Activated CD8-positive, alpha-beta memory T cell treated with anti-CD3 and anti-CD28 coated beads for 48 hours (primary cell): Measurements from ENCODE around the gene ANAPC13.

Experiments
- DNase-seq, 3 experiments: peaks; one replicate each; pipeline ENCODE4 v3.0.0-alpha.2; 2020; ENCODE audit warnings: low read depth in 2 of 3, low spot score in 2 of 3

Gene ANAPC13

GRCh38 chr3:134457376-134458074 is 28.3 kb downstream of the ANAPC13 start:
- no peak for DNase-seq

DNA sequence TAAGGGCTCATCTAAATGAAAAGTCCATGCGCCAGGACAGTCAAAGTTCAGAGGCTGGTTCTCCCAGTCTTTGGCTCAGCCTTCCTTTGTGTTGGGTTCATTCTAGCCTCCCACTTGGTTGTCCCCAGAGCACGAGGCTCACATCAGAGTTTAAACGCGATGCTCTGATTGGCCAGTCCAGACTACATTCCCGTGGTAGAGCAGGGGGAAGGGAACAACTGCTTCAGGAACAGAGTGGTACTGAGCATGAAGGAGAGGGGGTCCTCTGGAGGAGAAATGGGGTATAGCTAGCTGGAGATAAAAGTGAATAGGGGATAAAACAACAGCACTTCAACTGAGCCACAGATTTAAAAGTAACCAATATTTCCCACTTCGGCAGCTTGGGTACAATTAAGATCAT is 32.2 kb downstream of the ANAPC13 start:
- no peak for DNase-seq

DNA sequence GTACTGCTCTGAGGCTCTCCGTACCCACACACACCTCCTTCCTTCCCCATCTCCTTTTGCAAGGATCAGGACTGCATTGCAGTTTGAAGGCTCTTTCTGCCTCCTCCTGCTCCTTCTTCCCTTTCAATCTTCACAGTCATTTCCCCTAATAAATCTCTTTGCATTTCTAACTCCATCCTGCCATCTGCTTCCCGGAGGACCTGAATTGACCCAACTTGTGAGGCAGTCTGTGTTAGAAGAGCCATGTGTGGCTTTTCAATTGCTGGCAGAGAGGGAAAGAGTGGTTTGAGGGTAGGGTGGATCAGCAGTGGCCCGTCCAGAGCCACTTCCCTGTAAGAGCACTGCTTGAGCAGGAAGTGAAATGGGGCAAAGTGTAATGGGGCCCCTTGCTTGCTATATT is 35.8 kb downstream of the ANAPC13 start:
- no peak for DNase-seq

- DNase-seq, result no peak
These were observed 36.5 kb downstream of the ANAPC13 start for GRCh38 chr3:134449277-134449676.

GRCh38 chr3:134448664-134449063 is 37.1 kb downstream of the ANAPC13 start:
- DNase-seq, result no peak

- DNase-seq, result no peak
These were observed 38.4 kb downstream of the ANAPC13 start for GRCh38 chr3:134447351-134447750.

GRCh38 chr3:134446800-134447199 is 39.0 kb downstream of the ANAPC13 start:
- DNase-seq, result no peak

GRCh38 chr3:134445636-134446035 is 40.1 kb downstream of the ANAPC13 start:
- DNase-seq, result no peak

DNA sequence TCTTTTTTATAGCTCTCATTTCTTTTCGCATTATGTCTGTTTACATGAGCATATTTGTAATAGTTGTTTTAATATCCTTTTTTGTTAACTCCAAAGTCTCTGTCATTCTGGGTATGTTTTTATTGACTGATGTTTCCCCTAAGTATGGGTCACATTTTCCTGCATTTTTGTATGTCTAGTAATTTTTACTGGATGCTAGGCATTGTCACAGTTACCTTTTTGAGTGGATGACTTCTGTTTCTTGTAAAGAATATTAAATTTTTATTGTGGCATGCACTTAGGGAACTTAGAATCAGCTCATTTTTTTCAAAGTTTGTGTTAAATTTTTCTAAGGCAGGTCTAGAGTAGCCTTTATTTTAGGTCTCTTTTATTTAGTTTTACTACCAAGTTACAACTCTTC is 40.7 kb downstream of the ANAPC13 start:
- DNase-seq, result no peak

DNA sequence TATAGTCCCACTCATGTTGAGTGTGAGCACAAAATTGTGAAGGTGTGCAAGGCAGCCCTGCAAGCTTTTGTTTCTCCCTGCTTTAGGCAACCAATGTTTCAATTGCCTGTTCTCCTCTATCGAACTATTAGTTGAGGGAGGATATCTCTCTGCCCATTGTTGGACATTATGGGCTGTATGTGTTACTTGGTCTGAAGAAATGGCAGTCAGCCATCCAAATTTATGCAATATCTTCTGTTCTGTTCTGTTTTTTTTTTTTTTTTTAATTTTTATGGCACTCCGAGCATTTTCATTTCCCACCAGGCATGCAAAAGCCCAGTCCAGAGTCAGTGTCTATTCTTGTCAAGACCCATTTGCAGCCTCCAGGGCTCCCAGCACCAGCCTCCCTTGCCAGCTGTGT is 44.0 kb downstream of the ANAPC13 start:
- no peak for DNase-seq

DNA sequence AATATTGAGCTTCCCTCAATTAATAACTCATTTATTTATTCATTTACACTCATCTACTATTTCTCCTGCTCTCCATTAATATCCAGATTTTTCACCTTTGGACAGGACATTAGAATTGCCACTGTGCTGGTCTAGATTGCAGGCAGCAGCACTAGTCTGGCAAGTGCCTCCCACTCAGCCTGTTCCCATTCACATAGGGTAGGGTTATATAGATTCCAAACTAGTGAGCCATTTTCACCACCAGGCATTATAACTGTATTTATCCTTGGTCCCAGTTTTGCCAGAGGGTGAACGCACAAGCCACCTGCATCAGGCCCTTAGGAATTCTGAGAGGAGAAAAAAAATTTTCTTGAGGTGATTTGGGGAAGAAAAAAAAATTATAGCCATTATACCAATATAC is 44.5 kb downstream of the ANAPC13 start:
- no peak for DNase-seq

GRCh38 chr3:134437211-134437752 is 48.5 kb downstream of the ANAPC13 start:
- no peak for DNase-seq

DNA sequence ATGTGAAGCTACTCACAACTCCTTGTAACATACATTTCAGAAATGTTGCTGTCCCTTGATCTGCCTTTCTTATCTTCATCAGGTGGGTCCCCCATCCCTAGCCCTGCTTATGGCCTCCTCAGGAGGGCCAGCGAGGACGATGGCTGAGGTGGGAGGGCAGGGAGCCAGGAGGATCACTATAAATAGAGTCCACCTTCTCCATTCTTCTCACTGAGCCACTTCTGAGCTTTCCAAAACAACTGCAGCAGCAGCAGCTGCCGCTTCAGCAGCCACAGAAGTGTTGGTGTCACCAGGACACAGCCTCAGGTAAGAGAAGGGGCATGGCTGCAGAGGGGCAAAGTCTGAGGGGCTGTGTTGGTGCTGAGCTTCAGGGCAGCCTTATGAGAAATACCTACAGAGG is 53.5 kb downstream of the ANAPC13 start:
- DNase-seq, result no peak

GRCh38 chr3:134430950-134431445 is 54.8 kb downstream of the ANAPC13 start:
- DNase-seq, result no peak

GRCh38 chr3:134430174-134430573 is 55.6 kb downstream of the ANAPC13 start:
- DNase-seq, result no peak

DNA sequence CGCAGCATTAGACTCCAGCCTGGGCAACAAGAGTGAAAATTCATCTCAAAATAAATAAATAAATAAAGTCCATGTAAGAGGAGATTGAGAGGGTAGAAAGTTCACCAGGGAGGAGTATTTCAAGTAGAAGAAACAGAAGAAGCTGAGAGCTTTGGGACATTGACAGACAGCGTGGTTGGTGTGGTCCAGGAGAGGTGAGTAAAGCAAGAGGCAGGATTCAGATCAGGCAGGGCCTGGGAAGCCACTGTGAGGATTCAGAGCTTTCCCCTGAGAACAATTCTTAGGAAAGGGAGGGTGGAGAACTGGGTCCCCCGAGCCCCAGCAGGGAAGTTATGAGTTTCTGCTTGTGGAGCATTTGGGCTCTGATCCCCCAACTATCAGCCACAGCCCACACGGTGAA is 57.4 kb downstream of the ANAPC13 start:
- DNase-seq, result no peak
